Duodenal mucosa (tissue), 2 donors: ENCODE results near the gene MOCS2.
"Not testable (repeated sequence)": the region's sequence is repeated elsewhere in the genome, so short reads cannot be mapped to it uniquely, and the experiment has no call there.

Source experiments
- H3K27ac ChIP-seq: one replicate; pipeline ENCODE4 v1.7.0; 2013; ENCODE audit warnings: low read depth, low read length
- H3K27me3 ChIP-seq, 2 donors: one replicate each; pipeline ENCODE4 v1.7.0; 2013; ENCODE audit warnings: low read length in 2 of 2, control low read depth in 1 of 2; ENCODE audit not compliant: insufficient read depth in 2 of 2, control insufficient read depth in 1 of 2
- H3K36me3 ChIP-seq, 2 donors: one replicate each; pipeline ENCODE4 v1.7.0; 2013; ENCODE audit warnings: low read length in 2 of 2, control low read depth in 1 of 2; ENCODE audit not compliant: insufficient read depth in 2 of 2, control insufficient read depth in 1 of 2
- H3K4me1 ChIP-seq, 2 donors: one replicate each; pipeline ENCODE4 v1.7.0; 2013; ENCODE audit warnings: low read length in 2 of 2, control low read depth in 1 of 2; ENCODE audit not compliant: insufficient read depth in 2 of 2, control insufficient read depth in 1 of 2
- H3K4me3 ChIP-seq, 2 donors: one replicate each; pipeline ENCODE4 v1.7.0; 2013; ENCODE audit warnings: low read length in 2 of 2, low read depth in 1 of 2
- H3K9ac ChIP-seq, 2 donors: one replicate each; pipeline ENCODE4 v1.7.0; 2013; ENCODE audit warnings: low read length in 2 of 2, low read depth in 1 of 2
- H3K9me3 ChIP-seq, 2 donors: one replicate each; pipeline ENCODE4 v1.7.0; 2013; ENCODE audit warnings: low read length in 2 of 2, control low read depth in 1 of 2; ENCODE audit not compliant: control insufficient read depth in 1 of 2

Gene MOCS2

GRCh38 chr5:53116597-53116996, 7.0 kb upstream of the MOCS2 start:
- H3K4me3 ChIP-seq: no peak overlapping the region
- H3K4me1 ChIP-seq: peaks cover 4 to 22% of the 10 kb centered on the region in 2 donors
- no peaks in the 10 kb centered on the region for H3K27me3 ChIP-seq
- no peaks in the 10 kb centered on the region for H3K36me3 ChIP-seq
- H3K27ac ChIP-seq: no peak overlapping the region
- no peak overlapping the region for H3K9ac ChIP-seq
- no peaks in the 10 kb centered on the region for H3K9me3 ChIP-seq

GRCh38 chr5:53114988-53115387, 5.4 kb upstream of the MOCS2 start:
- H3K9me3 ChIP-seq: no peaks in the 10 kb centered on the region
- peaks cover 4 to 26% of the 10 kb centered on the region in 2 donors for H3K4me1 ChIP-seq
- no peaks in the 10 kb centered on the region for H3K27me3 ChIP-seq
- no peak overlapping the region for H3K9ac ChIP-seq
- no peak overlapping the region for H3K4me3 ChIP-seq
- H3K36me3 ChIP-seq: no peaks in the 10 kb centered on the region
- no peak overlapping the region for H3K27ac ChIP-seq

GRCh38 chr5:53113947-53114346, 4.4 kb upstream of the MOCS2 start:
- no peaks in the 10 kb centered on the region for H3K9me3 ChIP-seq
- H3K36me3 ChIP-seq: no peaks in the 10 kb centered on the region
- no peaks in the 10 kb centered on the region for H3K27me3 ChIP-seq
- H3K9ac ChIP-seq: no peak overlapping the region
- no peak overlapping the region for H3K4me3 ChIP-seq
- H3K27ac ChIP-seq: no peak overlapping the region
- peaks cover 5 to 18% of the 10 kb centered on the region in 2 donors for H3K4me1 ChIP-seq

GRCh38 chr5:53112909-53113308, 3.4 kb upstream of the MOCS2 start:
- H3K36me3 ChIP-seq: no peaks in the 10 kb centered on the region
- peaks cover 7 to 11% of the 10 kb centered on the region in 2 donors for H3K4me1 ChIP-seq
- H3K4me3 ChIP-seq: no peak overlapping the region
- H3K9ac ChIP-seq: no peak overlapping the region
- H3K27ac ChIP-seq: no peak overlapping the region
- H3K9me3 ChIP-seq: no peaks in the 10 kb centered on the region
- no peaks in the 10 kb centered on the region for H3K27me3 ChIP-seq

- H3K9me3 ChIP-seq, H3K27ac ChIP-seq: not testable (repeated sequence)
Observed at GRCh38 chr5:53112307-53112706, 2.8 kb upstream of the MOCS2 start.

GRCh38 chr5:53111139-53111538, 1.6 kb upstream of the MOCS2 start:
- no peak overlapping the region for H3K9ac ChIP-seq
- H3K4me3 ChIP-seq: peak overlapping the region in 1 of 2 donors; percentile 78
- H3K36me3 ChIP-seq: peaks cover 0 to 6% of the 10 kb centered on the region in 2 donors
- H3K4me1 ChIP-seq: peaks cover 7 to 11% of the 10 kb centered on the region in 2 donors
- H3K27ac ChIP-seq: no peak overlapping the region
- H3K9me3 ChIP-seq: no peaks in the 10 kb centered on the region
- H3K27me3 ChIP-seq: no peaks in the 10 kb centered on the region

More at GRCh38 chr5:53112307-53112706, 2.8 kb upstream of the MOCS2 start:
- not testable (repeated sequence) for H3K27me3 ChIP-seq, H3K9ac ChIP-seq, H3K4me3 ChIP-seq, H3K36me3 ChIP-seq
- peaks cover 7 to 11% of the 10 kb centered on the region in 2 donors for H3K4me1 ChIP-seq

- Histone ChIP-seq H3K27me3 (no peaks in the 10 kb centered on the region), H3K4me3 (peak overlapping the region; percentile 78 to 95), H3K4me1 (peaks cover 7 to 11% of the 10 kb centered on the region in 2 donors), H3K9ac (peak overlapping the region; percentile 67 to 79), H3K36me3 (peaks cover 0 to 9% of the 10 kb centered on the region in 2 donors), H3K9me3 (no peaks in the 10 kb centered on the region), H3K27ac (no peak overlapping the region)
Observed at GRCh38 chr5:53110156-53110555, 599 bp upstream of the MOCS2 start.

GRCh38 chr5:53109056-53109442, 508 bp downstream of the MOCS2 start:
- H3K4me3 ChIP-seq: peak overlapping the region; percentile 78 to 95
- no peak overlapping the region for H3K27ac ChIP-seq
- no peaks in the 10 kb centered on the region for H3K9me3 ChIP-seq
- H3K9ac ChIP-seq: peak overlapping the region; percentile 67 to 79
- peaks cover 0 to 17% of the 10 kb centered on the region in 2 donors for H3K36me3 ChIP-seq
- peaks cover 7 to 11% of the 10 kb centered on the region in 2 donors for H3K4me1 ChIP-seq
- H3K27me3 ChIP-seq: no peaks in the 10 kb centered on the region

- H3K9me3 ChIP-seq: no peaks in the 10 kb centered on the region
- H3K27ac ChIP-seq: no peak overlapping the region
- peaks cover 7 to 11% of the 10 kb centered on the region in 2 donors for H3K4me1 ChIP-seq
- H3K27me3 ChIP-seq: no peaks in the 10 kb centered on the region
- H3K36me3 ChIP-seq: peaks cover 4 to 41% of the 10 kb centered on the region in 2 donors
- no peak overlapping the region for H3K4me3 ChIP-seq
- no peak overlapping the region for H3K9ac ChIP-seq
Observed at GRCh38 chr5:53105611-53106300, 3.8 kb downstream of the MOCS2 start.

GRCh38 chr5:53100606-53101005, 9.0 kb downstream of the MOCS2 start:
- H3K27me3 ChIP-seq: no peaks in the 10 kb centered on the region
- no peaks in the 10 kb centered on the region for H3K9me3 ChIP-seq
- no peak overlapping the region for H3K27ac ChIP-seq
- H3K9ac ChIP-seq: no peak overlapping the region
- H3K36me3 ChIP-seq: peaks cover 4 to 75% of the 10 kb centered on the region in 2 donors
- H3K4me1 ChIP-seq: no peaks in the 10 kb centered on the region
- no peak overlapping the region for H3K4me3 ChIP-seq
